GM19025 (cell line): ENCODE measurements around the gene CDH4.

Experiments
- ATAC-seq: cut with Tn5 transposase; IDR thresholded peaks from one replicate; pipeline ENCODE4 v1.9.1; 2021; ENCODE audit warnings: mild to moderate bottlenecking, low read depth, moderate library complexity; ENCODE audit not compliant: unreplicated experiment

Gene CDH4

GRCh38 chr20:61883857-61884393 is 631.9 kb downstream of the CDH4 start:
- ATAC-seq = no peak

- ATAC-seq = no peak
These were observed 632.7 kb downstream of the CDH4 start for GRCh38 chr20:61884571-61885389.

DNA sequence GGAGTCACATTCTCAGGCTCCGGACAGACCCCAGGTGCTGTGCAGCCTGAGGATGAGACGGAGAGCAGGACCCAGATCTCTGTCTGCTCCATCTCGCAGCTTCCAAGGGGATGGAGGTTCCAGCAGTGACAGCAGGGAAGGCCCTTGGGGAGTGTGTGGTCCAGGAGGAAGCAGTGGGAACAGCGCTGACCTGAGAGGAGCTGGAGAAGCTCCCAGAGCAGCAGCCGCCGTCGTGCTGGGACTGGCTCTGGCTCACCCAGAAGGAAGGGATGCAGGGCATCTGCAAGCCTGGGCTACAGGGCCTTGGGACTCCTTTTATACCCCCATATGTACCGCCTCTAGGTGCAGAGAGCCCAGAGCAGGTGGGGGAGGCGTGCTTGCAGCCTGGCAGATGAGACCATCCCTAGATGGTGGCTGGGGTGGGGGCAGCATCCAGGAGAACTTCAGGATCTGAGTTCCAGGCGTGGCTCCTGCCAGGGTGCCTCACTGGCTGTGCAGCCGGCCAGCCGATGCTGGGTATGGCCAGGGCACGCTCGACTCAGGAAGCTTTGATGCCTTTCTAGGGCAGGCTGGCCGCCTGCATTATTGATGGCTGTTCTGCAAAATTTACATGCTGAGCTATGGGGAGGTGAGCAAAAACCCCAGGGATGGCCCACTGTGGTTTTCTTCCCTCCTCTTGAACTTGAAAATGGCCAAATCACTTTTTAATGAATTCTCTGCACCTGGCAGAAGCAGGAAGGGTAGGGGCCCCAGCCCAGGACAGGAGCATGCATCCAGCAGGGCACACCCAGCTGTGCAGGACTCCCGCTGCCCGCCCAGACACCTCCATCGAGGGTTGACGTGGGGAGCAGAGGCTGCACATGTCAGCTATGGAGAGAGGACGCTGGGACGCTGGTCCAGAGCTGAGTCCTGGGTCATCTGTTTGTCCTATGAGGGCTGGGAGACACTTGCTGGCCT is 634.0 kb downstream of the CDH4 start:
- ATAC-seq = no peak

DNA sequence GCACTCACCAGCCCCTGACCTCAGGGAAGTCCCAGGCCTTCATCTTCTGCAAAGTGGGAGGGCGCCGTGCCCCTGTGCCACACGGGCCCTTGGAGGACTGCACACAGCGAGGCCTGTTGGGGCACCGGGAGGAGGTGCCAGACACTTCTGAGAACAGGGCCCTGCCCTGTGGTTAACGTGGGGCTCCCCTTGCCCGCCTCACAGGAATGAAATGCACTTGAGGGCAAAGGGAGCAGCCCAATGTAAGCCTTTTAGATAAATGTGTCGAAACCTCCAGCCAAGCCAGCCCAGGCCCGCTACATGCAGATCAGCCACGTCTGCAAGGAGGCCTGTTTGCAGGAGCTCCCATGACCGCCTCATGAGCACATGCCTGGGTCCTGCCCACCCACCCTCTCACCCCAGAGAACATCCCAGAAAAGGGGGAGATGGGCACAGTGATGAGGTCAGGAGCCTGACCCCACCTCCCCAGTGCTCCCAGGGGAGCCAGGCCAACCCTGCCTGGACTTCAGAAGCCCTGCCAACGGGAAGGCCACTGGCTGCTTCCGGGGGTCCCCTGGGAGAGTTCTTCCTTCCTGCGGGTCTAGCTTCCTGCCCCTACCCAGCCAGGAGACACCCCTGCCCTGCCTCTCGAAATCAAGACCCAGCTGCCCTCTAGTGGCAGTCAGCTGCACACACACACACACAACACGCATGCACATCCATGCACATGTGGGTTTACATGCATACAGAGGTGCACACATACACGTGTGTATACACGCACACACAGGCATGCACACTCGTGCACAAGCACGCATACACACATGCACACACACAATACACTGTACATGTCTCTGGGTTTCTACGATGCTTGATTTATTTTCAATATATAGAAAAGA is 634.9 kb downstream of the CDH4 start:
- ATAC-seq = no peak

DNA sequence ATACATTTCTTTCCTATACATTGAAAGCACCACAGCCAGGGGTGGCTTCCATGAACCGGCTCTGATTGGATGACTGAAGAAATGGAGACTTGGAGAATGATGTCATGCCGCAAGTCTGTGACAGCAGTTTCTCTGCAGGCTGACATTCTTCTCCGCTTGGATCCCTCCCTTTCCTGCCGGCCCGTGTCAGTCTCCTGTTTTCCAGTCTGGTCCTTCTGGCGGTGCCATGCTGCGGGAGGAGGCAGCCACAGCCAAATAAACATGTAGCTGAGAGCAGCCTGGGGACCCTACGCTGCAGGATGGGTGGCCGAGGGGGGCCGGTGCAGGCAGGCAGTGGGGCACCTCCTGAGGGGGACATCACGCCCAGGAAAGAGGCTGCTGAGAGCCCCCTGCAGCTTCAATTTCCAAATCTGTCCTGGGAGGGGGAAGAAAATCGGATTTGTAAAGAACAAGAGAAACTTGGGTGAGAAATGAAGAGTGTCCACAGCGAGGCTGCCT is 635.6 kb downstream of the CDH4 start:
- ATAC-seq = no peak

DNA sequence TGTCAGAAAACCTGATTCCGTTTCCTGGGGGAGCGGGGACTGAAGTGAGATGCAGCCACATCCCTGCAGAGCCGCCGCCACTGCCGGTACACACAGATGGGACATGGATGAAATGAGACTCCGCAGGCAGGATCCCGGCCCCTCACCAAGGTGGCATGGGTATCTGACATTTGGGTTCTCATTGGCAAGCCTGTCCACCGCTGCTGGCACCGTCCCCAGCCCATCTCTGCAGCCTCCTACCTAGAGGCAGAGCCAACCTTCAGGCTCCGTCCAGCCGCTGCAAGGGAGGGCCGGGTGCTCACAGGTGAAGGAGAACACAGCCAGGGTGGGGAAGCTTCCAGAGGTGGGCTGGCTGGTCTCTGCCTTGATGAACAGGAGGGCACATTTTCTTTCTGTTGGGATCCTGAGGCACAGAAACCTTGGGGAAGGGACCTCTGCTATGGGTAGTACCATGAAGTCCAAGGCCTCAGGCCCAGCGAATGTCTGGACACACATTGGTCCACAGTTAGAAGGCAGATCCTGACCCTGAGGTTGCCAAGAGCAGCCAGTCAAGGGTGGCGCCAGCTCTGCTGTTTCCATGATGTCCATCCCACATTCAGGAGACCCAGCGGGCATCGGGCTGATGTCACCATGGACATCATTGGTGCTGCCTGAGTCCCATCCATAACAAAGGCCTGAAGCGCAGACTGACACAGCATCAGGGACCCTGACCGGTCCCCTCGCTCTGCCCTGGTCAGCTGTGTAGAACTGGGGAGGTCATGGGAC is 636.2 kb downstream of the CDH4 start:
- no peak for ATAC-seq

DNA sequence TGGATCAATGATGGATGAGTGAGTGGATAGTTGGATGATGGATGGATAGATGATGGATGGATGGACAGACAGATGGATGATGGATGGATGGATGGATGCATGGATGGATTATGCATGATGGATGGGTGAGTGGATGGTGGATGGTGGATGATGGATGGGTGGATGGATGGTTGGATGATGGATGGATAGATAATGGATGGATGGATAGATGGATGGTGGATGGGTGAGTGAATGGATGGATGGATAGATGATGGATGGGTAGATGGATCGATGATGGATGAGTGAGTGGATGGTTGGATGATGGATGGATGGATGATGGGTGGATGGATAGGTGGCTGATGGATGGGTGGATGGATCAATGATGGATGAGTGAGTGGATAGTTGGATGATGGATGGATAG is 637.6 kb downstream of the CDH4 start:
- ATAC-seq = no peak

- ATAC-seq = no peak
These were observed 638.1 kb downstream of the CDH4 start for GRCh38 chr20:61890210-61890609.

- no peak for ATAC-seq
These were observed 639.4 kb downstream of the CDH4 start for GRCh38 chr20:61891476-61891875.

DNA sequence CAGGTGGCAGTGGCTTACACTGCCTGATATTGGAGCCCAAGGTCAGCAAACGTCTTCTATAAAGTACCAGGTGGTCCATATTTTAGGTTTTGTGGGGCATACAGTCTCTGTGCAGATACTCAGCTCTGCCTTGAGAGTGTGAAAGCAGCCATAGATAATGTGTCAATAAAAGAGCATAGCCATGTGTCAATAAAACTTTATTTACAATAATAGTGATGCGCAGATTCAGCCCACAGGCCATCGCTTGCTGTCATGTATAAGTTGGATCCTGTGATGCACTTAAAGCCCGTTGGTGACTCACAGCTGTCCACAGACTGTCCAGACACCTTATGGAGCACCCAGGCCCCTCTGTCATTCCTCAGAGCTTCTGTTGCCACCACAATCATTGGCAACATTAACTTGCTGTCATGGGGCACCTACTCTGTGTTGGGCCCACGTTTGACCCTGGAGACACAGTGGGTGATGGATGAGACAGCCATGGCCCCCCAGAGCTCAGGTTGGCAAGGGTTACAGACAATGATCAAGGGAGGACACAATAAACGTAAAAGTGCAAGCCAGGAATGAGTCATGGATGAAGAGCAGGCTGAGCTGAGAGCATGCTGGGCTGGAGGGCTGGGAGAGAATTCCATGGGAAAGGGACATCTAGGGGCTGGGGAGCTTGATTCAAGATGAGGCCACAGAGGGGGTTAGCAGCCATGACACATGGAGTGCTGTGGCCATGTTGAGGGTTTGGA is 640.0 kb downstream of the CDH4 start:
- ATAC-seq = no peak

- ATAC-seq = no peak
These were observed 643.0 kb downstream of the CDH4 start for GRCh38 chr20:61895016-61895415.

DNA sequence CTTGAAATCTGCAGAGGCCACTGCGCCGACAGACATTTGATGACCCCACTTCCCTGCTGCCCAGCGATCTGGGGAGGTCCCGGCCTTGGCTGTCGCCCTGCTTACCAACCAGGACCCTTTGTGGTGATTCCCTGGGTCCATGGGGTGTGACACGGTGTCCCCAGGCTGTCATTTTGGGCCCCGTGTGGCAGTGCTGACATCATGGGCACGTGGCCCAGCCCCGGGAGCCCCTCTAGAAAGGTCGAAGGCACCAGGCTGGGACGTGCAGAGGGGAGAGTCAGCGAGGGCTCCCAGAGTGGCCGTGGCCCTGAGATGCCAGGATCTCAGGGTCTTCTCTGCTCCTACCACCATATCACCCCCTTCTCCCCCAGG is 643.6 kb downstream of the CDH4 start:
- ATAC-seq = no peak

DNA sequence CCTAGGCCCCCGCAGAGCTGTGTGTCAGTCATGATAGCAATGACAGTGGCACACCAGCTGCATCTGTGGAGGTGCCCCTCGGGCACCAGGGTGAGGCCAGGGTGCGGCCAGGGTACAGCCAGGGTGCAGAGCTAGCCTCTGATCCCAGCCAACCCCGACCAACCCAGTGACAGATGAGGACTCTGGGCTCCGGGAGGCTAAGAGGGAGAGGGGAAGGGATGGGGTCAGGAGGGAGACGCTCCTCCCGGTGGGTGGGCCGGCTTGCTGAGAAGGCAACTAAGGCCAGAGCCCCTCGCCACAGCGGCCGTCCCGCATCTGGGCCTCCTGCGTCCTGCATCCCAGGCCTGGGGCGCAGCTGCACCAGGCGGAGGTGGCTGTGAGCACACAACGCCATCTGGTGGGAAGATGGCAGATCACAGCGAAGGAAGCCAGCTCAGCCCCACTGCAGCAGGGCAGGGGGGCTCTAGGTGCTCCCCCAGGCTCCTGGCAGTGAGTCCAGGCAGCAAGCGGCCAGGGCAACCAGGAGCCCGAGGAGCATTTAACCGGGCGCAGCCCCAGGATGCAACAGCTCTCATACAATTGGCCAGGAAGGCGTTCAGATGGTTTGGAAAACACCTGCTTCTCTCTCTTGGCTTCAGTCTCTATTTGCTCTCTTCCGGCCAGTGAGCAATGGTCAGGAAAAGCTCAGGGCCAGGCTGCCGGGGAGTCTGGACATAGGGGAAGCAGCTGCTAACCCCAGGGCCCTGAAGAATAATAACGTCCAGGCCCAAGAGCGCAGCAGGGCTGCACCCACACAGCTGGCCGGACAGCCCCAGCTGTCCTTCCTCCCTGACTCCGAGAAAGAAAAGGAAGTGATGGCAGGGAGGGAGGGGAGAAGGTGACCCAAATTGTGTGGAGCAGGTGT is 644.2 kb downstream of the CDH4 start:
- no peak for ATAC-seq

GRCh38 chr20:61897401-61898295 is 645.6 kb downstream of the CDH4 start:
- no peak for ATAC-seq

DNA sequence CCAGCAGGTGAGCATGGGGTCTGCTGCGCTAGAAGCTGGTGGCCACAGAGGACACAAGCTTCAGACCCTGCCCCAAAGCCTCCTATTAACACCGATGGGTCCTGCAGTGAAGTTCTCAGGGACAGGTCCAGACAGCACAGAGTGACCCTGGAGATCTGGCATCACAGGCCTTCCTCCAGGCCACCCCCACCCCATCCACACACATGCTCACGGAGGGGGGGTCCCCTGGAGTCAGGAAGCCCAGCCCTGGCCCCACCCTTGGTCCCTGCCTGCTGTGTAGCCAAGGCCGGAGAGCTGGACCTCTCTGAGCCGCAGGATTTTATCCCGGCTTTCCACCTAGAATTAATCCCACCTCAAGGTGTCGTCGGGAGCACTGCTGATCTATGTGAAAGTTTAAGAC is 646.3 kb downstream of the CDH4 start:
- ATAC-seq = no peak

GRCh38 chr20:61900011-61900944 is 648.2 kb downstream of the CDH4 start:
- ATAC-seq = no peak
